GM18868 (cell line): ENCODE measurements around the gene OLFM2.
"Not testable (repeated sequence)": the region's sequence is repeated elsewhere in the genome, so short reads cannot be mapped to it uniquely, and the experiment has no call there.

Experiments used
- ATAC-seq: cut with Tn5 transposase; IDR thresholded peaks from one replicate; pipeline ENCODE4 v1.9.1; 2021; ENCODE audit warnings: mild to moderate bottlenecking, moderate library complexity; ENCODE audit not compliant: unreplicated experiment

OLFM2 gene

DNA sequence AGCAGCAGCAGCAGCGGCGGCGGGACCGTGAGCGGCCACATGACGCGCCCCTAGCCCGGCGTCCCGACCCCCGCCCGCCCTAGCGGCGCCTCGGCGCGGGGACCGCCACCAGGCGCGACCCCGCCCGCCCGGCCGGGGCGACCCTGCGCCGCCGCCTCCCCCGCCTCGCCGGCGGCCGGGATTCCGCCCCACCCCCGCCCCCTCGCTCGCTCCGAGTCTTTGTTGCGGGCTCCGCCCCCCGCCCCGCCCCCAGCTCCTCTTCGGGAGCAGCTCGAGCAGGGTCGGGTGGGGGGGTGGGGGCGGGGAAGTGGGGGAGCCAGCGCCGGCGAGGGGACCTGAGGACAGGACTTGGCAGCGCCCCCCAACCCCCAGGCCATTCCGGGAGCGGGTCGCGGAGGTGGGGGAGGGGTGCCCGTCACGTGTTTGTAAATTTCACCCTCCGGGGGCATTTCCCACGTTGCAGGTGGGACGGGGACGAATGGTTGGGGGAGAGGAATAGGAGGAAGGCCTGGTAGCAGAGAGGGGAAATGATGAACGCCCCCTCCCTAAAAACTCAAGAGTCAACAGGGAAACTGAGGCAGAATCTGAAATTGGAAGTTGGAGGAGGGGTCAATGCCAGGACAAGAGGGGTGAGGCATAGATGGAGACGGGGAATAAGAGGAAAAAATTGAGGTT lies at the start of gene OLFM2:
TSS of gene OLFM2 (minus strand) at position 190 of the 675 bp plus-strand sequence. CDS start at position 41, 149 bp downstream.
- ATAC-seq = no peak

DNA sequence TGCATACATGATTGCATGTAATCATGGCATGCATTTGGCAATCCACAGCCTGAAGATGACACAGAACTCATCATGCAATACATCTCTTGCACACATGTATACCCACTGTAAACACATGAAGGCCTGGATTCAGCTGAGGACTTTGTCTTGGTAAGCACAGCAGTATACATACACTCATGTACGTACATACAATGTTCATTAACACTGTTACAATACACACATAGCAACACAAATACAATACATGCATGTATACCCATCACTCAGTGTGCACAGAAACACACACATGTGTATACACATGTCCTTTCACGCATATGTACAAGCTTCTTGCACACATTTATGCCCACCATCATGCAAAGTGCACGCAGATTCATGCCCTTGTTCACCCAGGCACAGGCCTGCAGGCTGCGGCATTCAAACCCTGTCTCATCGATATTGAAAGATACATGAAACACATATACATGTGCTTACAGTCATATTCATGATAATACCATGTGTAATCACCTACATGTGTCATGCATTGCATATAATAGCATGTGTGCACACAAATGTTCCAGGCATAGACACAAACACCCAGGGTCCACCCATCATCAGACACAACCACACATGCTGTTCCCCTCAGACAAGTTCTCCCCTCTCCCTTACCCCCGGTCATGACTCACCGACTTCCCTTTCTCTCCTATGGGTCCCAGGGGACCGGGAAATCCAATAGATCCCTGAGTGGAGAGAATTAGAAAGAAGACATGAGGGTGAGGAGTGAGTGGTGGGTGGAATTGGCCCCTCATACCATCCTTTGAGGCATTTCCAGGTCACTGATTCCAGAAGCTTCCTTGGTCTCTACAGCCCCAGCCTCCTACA lies 45.3 kb upstream of the OLFM2 start:
- ATAC-seq = no peak

GRCh38 chr19:9972103-9972502 lies 35.8 kb upstream of the OLFM2 start:
- no peak for ATAC-seq

GRCh38 chr19:9971166-9971897 lies 35.0 kb upstream of the OLFM2 start:
- no peak for ATAC-seq

DNA sequence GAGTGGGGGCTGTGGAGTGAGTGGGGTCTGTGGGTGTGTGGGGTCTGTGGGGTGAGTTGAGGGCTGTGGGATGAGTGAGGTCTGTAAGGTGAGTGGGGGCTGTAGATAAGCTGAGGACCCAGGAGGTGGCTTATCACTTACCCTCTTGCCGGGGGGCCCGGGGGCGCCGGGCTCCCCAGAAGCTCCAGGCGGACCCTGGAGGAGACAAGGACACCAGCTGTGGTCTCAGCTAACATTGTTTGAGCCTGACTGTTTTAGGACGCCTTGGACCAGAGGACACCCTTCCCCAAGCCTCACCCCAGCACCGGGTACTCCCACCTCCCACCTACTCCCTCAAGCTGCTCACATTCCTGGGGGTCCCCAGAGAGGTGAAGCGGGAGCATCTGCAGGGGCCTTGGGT lies 34.2 kb upstream of the OLFM2 start:
- no peak for ATAC-seq

GRCh38 chr19:9969688-9969975 lies 33.3 kb upstream of the OLFM2 start:
- ATAC-seq = no peak

- ATAC-seq = no peak
These were observed 32.7 kb upstream of the OLFM2 start for GRCh38 chr19:9968820-9969687.

DNA sequence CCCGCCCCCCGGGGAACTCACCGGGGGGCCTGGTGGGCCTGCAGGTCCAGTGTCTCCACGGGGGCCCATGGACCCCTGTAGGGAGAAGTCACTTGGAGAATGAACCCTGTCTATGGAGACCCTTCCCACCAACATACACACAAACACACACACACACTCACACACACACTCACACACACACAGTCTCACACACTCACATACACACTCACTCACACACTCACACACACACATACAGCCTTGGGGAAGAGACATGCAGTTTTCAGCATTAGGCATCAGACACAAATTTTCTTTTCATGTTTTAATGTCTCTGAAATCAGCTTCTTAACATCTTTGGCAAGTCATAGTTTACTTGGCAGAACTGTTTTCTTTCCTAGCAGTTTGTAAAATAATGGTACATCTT lies 31.0 kb upstream of the OLFM2 start:
- no peak for ATAC-seq

DNA sequence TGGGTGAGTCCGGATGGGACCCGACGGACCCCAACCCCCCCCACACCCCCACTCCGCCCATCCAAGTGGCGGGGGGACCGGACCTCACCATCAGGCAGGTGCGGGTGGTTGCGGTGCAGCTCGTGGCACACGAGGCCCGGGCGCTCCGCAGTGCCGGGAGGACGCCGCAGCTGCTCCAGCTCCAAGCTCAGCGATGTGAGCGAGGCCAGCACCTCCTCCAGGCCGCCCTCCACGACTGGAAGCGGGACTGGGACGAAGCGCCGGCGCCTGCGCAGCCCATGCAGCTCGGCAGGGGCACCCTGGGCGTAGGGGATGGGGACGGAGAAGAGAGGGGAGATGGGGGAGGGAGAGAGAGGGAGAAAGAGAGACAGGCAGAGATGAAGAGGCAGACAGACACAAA lies 30.1 kb upstream of the OLFM2 start:
- no peak for ATAC-seq

GRCh38 chr19:9966024-9966423 lies 29.7 kb upstream of the OLFM2 start:
- ATAC-seq = no peak

- no peak for ATAC-seq
These were observed 26.4 kb upstream of the OLFM2 start for GRCh38 chr19:9962623-9963290.

GRCh38 chr19:9961103-9961502 lies 24.8 kb upstream of the OLFM2 start:
- no peak for ATAC-seq

DNA sequence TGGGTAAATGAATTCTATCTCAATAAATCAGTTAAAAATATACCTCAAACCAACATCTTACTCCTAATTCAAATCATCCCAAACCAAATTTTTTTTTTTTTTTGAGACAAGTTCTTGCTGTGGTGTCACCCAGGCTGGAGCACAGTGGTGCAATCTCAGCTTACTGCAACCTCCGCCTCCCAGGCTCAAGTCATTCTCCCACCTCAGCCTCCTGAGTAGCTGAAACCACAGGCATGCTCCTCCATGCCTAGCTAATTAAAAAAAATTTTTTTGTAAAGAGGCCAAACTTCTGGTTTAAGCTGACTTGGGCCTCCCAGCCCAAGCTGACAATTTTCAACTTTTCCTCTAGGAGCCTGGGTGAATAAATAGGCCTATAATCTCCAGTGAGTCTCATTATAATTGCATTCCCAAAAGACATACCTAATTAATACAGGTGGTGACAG lies 22.1 kb upstream of the OLFM2 start:
- ATAC-seq = no peak

DNA sequence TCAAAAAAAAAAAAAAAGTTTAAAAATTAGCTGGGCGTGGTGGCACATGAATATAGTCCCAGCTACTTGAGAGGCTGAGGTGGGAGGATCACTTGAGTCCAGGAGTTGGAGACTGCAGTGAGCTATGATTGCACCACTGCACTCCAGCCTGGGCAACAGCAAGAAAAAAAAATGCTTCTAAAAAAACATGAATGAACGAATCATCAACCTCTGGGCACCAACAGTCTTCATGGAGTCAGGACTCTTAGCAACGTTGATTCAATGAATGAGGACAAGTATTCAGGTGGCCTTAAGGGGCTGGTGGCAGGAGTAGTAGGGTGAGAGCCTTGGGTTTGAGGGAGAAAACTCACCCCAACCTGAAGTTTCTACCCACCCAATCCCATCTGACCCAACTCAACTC lies 20.6 kb upstream of the OLFM2 start:
- ATAC-seq = no peak

- no peak for ATAC-seq
These were observed 17.7 kb upstream of the OLFM2 start for GRCh38 chr19:9953802-9954542.

- no peak for ATAC-seq
These were observed 16.0 kb upstream of the OLFM2 start for GRCh38 chr19:9952276-9952675.

DNA sequence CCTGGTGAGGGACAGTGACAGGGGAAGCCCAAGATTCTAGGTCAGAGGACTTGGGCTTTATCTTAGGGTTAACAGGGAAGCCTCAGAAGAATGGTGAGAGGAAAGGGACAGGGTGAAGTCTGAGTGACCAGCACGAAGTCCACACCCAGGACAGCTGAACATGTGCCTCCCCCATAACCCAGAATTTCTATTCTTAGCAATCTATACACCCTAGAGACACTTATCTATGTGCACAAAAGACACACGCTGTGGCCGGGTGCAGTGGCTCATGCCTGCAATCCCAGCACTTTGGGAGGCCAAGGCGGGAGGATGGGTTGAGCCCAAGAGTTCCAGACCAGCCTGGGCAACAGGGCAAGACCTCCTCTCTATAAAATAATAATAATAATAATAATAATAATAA lies 11.1 kb upstream of the OLFM2 start:
- no peak for ATAC-seq

- ATAC-seq = not testable (repeated sequence)
These were observed 10.3 kb upstream of the OLFM2 start for GRCh38 chr19:9946528-9947125.

- ATAC-seq = no peak
These were observed 9.1 kb upstream of the OLFM2 start for GRCh38 chr19:9945319-9945966.
